BJ (cell line): Measurements from ENCODE around the gene UNC50. TPM values are rescaled to one million over a fixed set of nuclear protein-coding genes. Genes with fewer than 3 reads are reported as not detected.

Experiments used
- CTCF ChIA-PET: fragments of 350-600 bp; formaldehyde crosslinking; extraction: SDS; loops from one replicate; lab custom pipeline; 2021; ENCODE audit warnings: antibody characterized with exemption, inconsistent platforms; lab: Yijun Ruan, JAX
- POLR2A ChIA-PET: fragments of 300-600 bp; sonication (Branson Sonifier 250); formaldehyde crosslinking; extraction: SDS; loops from one replicate; lab custom pipeline; 2021; ENCODE audit warnings: antibody characterized with exemption; lab: Charles Lee
- DNase-seq: peaks from one replicate; pipeline ENCODE4 v3.0.0-alpha.2; 2011; ENCODE audit warnings: low read depth
- H3K27me3 ChIP-seq: 2 replicates; pipeline ENCODE4 v1.6.0; 2011; ENCODE audit warnings: low read length; ENCODE audit not compliant: control insufficient read depth, insufficient read depth
- H3K36me3 ChIP-seq: 2 replicates; pipeline ENCODE4 v1.5.1; 2011; ENCODE audit warnings: low read length; ENCODE audit not compliant: control insufficient read depth, insufficient read depth
- H3K4me3 ChIP-seq: 2 replicates; pipeline ENCODE4 v1.5.1; 2011; ENCODE audit warnings: low read depth, mild to moderate bottlenecking, control low read depth, low read length
- polyA plus RNA-seq: library from polyadenylated mRNA; depleted of rRNA; stranded (reverse); fragments of >200 nt; gene quantifications from 2 replicates; pipeline ENCODE4 v1.2.3, GENCODE V29; 2011
- TF ChIP-seq, protein P1 (sequence below): IDR thresholded peaks from 2 replicates; pipeline ENCODE4 v1.5.1; 2011; ENCODE audit warnings: low read depth, mild to moderate bottlenecking, control low read depth, inconsistent platforms, low read length, moderate library complexity; ENCODE audit not compliant: insufficient read depth

The UNC50 gene
- polyA plus RNA-seq, 1 experiment = 18.3 TPM

DNA sequence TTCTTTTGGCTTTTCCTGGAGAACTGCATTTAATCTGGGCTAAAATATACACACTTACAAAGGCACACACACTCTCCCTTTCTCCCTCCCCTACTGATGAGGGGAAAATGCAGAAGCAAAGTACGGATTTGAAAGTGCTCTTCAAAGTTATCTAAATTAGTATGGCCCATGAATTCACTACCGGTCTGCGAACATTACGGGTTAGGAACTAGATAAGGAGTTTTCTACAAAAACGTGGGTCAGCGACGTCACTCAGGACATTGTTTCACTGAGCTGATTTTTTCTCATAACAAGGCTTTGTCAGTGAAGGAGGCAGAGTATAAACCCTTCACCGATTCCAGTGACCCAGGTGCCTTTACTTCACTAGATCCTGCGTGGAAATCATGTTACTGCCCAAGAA lies 47.4 kb upstream of the UNC50 start:
- Histone ChIP-seq H3K4me3 (no peak overlapping the region), H3K27me3 (no peaks in the 10 kb centered on the region), H3K36me3 (peaks cover 9% of the 10 kb centered on the region)
- TF ChIP-seq, protein P1, sequence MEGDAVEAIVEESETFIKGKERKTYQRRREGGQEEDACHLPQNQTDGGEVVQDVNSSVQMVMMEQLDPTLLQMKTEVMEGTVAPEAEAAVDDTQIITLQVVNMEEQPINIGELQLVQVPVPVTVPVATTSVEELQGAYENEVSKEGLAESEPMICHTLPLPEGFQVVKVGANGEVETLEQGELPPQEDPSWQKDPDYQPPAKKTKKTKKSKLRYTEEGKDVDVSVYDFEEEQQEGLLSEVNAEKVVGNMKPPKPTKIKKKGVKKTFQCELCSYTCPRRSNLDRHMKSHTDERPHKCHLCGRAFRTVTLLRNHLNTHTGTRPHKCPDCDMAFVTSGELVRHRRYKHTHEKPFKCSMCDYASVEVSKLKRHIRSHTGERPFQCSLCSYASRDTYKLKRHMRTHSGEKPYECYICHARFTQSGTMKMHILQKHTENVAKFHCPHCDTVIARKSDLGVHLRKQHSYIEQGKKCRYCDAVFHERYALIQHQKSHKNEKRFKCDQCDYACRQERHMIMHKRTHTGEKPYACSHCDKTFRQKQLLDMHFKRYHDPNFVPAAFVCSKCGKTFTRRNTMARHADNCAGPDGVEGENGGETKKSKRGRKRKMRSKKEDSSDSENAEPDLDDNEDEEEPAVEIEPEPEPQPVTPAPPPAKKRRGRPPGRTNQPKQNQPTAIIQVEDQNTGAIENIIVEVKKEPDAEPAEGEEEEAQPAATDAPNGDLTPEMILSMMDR = no peak
- DNase-seq = no peak
- ChIA-PET CTCF (interaction anchor here (0.7 kb wide), 1 partner anchor 53 kb away, joined by 3 read pairs; no protein-coding TSS in a partner anchor), POLR2A (no interaction called here)

DNA sequence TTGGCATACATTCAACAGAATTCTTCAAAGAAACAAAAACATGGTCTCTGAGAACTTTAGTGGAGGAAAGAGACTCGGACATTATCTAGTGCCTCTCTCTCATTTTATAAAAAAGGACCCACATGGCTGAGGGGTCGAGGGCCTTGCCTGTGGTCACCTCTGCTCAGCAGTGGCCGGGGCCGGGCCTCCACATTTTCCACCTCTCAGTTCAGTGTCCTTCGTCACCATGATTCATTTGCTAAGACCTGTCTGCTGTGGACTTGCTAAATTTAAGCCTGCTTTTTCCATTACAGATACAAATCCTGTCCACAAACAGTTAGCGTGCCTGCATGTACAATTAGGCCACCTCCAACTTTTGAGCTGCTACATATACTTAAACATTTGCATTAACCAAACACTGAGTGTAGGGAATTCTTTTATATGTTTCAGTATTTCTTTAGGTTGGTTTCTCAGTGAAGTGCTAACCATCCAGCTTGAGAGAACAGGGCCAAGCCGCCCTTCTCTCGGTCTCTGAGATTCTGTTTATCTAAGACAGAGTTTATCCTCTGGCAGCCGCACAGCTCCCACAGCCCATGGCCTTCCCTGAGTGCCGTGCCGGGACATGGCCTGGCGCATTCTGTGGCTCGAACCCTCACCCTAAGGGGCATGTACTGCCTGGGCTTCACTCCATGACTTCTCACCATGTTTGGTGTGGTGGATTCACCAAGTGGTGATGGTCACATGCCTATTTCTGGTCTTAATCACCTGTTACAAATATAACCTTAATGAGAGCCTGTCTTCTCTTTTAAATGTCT lies 46.3 kb upstream of the UNC50 start:
- Histone ChIP-seq H3K27me3 (no peaks in the 10 kb centered on the region), H3K36me3 (peaks cover 9% of the 10 kb centered on the region), H3K4me3 (no peak overlapping the region)
- ChIA-PET POLR2A (no interaction called here), CTCF (interaction anchor here (1.2 kb wide), 1 partner anchor 40 kb away, joined by 4 read pairs; no protein-coding TSS in a partner anchor)
- TF ChIP-seq, protein P1 = no peak
- DNase-seq = no peak

DNA sequence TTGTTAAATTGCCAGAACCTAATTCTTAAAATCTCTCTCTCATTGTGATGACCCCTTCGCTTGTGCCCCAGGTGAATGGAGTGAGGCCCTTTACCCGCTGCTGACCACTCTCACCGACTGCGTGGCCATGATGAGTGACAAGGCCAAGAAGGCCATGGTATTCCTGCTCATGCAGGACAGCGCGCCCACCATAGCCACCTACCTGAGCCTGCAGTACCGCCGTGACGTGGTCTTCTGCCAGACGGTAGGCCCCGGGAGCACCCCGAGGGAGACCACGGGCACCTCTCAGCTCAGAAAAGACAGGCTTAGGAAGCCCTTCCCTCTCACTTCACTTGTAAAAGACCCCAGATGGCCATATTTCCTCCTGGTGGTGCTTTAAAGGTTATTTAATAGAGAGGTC lies 45.0 kb upstream of the UNC50 start:
- TF ChIP-seq, protein P1 = no peak
- POLR2A ChIA-PET = interaction anchor here (0.7 kb wide), 1 partner anchor 962 kb away, joined by 3 read pairs; no protein-coding TSS in a partner anchor
- peaks cover 7% of the 10 kb centered on the region for H3K36me3 ChIP-seq
- CTCF ChIA-PET = no interaction called here
- no peak overlapping the region for H3K4me3 ChIP-seq
- H3K27me3 ChIP-seq = no peaks in the 10 kb centered on the region
- DNase-seq = no peak

DNA sequence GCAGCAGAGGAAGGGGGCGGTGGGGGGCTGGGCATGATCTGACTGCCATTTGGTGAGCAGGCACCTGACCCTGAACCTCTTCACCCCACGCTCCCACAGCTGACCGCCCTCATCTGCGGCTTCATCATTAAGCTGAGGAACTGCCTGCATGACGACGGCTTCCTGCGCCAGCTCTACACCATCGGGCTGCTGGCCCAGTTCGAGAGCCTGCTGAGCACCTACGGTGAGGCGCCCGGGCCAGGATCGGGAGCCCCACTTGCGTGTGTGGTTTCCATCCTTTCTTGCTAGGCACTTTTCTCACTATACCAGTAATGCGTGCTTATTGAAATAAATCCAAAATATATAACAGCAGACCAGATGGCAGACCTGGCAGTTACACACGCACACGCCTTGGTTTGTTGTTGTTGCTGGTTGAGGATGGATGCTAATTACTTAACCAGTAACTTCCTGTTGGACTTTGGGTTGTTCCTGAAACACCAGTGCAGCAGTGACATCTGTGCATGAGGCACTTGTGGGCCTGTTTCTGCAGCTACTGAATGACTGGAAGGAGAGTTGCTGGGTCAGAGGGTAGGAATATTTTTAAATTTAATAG lies 43.8 kb upstream of the UNC50 start:
- Histone ChIP-seq H3K27me3 (no peaks in the 10 kb centered on the region), H3K36me3 (peaks cover 12% of the 10 kb centered on the region), H3K4me3 (no peak overlapping the region)
- TF ChIP-seq, protein P1 = no peak
- no peak for DNase-seq
- CTCF ChIA-PET = interaction anchor here (0.6 kb wide), 1 partner anchor 24 kb away, joined by 3 read pairs; no protein-coding TSS in a partner anchor
- POLR2A ChIA-PET = no interaction called here

DNA sequence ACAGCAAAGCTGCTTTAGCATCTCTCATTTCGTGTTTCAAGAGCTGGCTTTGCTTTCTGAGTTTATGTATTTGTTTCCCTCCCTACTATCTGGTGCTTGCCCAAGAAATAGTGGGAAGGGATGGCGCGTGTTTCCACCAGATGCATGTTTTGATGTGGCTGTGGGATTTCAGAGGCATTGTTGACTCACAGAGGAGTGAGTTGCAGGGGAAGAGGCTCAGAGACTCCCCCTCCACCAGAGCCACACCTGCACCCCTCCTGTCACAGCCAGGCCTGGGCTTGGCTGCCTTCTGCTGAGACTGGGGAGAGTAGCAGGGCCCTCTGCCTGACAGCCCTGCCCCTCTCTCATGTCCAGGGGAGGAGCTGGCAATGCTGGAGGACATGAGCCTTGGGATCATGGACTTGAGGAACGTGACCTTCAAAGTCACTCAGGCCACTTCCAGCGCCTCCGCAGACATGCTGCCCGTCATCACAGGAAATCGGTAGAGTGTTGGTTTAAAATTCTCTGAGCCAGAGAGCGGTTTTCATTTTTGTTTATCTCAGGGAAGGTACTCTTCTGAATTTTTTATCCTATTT lies 43.0 kb upstream of the UNC50 start:
- POLR2A ChIA-PET = no interaction called here
- H3K4me3 ChIP-seq = no peak overlapping the region
- peaks cover 15% of the 10 kb centered on the region for H3K36me3 ChIP-seq
- H3K27me3 ChIP-seq = no peaks in the 10 kb centered on the region
- TF ChIP-seq, protein P1 = no peak
- DNase-seq = no peak
- CTCF ChIA-PET = no interaction called here
